ENCODE results near the gene CACNA1C.
"Not testable (repeated sequence)": the region's sequence is repeated elsewhere in the genome, so short reads cannot be mapped to it uniquely, and the experiment has no call there.

The CACNA1C gene

GRCh38 chr12:2110127-2110526 lies 57.3 kb downstream of the CACNA1C start:
- DNase-seq (ENCODE audit: low read depth in 4 of 4, low spot score in 1 of 4) = no peak

GRCh38 chr12:2110849-2111566 lies 58.2 kb downstream of the CACNA1C start:
- DNase-seq (ENCODE audit: low read depth in 4 of 4, low spot score in 1 of 4) = no peak

- DNase-seq (ENCODE audit: low read depth in 4 of 4, low spot score in 1 of 4) = no peak
Observed at GRCh38 chr12:2111826-2112225, 59.0 kb downstream of the CACNA1C start.

- no peak for DNase-seq (ENCODE audit: low read depth in 4 of 4, low spot score in 1 of 4)
Observed at GRCh38 chr12:2112401-2112800, 59.6 kb downstream of the CACNA1C start.

- DNase-seq (ENCODE audit: low read depth in 4 of 4, low spot score in 1 of 4) = no peak
Observed at GRCh38 chr12:2113119-2113912, 60.5 kb downstream of the CACNA1C start.

GRCh38 chr12:2114071-2114470 lies 61.3 kb downstream of the CACNA1C start:
- DNase-seq (ENCODE audit: low read depth in 4 of 4, low spot score in 1 of 4) = no peak

GRCh38 chr12:2115101-2115845 lies 62.5 kb downstream of the CACNA1C start:
- DNase-seq (ENCODE audit: low read depth in 4 of 4, low spot score in 1 of 4) = no peak

GRCh38 chr12:2117541-2117940 lies 64.8 kb downstream of the CACNA1C start:
- no peak for DNase-seq (ENCODE audit: low read depth in 4 of 4, low spot score in 1 of 4)

- no peak for DNase-seq (ENCODE audit: low read depth in 4 of 4, low spot score in 1 of 4)
Observed at GRCh38 chr12:2118061-2118460, 65.3 kb downstream of the CACNA1C start.

GRCh38 chr12:2118481-2119255 lies 65.9 kb downstream of the CACNA1C start:
- DNase-seq (ENCODE audit: low read depth in 4 of 4, low spot score in 1 of 4) = no peak

- no peak for DNase-seq (ENCODE audit: low read depth in 4 of 4, low spot score in 1 of 4)
Observed at GRCh38 chr12:2119266-2119665, 66.5 kb downstream of the CACNA1C start.

GRCh38 chr12:2120982-2121758 lies 68.4 kb downstream of the CACNA1C start:
- DNase-seq (ENCODE audit: low read depth in 4 of 4, low spot score in 1 of 4) = no peak

- DNase-seq (ENCODE audit: low read depth in 4 of 4, low spot score in 1 of 4) = no peak
Observed at GRCh38 chr12:2124466-2125023, 71.8 kb downstream of the CACNA1C start.

- DNase-seq (ENCODE audit: low read depth in 4 of 4, low spot score in 1 of 4) = no peak
Observed at GRCh38 chr12:2125651-2126522, 73.1 kb downstream of the CACNA1C start.

- DNase-seq (ENCODE audit: low read depth in 4 of 4, low spot score in 1 of 4) = no peak
Observed at GRCh38 chr12:2126676-2127406, 74.1 kb downstream of the CACNA1C start.

GRCh38 chr12:2129076-2129475 lies 76.3 kb downstream of the CACNA1C start:
- DNase-seq (ENCODE audit: low read depth in 4 of 4, low spot score in 1 of 4) = no peak

GRCh38 chr12:2135661-2136418 lies 83.1 kb downstream of the CACNA1C start:
- not testable (repeated sequence) for DNase-seq (ENCODE audit: low read depth in 4 of 4, low spot score in 1 of 4)

- DNase-seq (ENCODE audit: low read depth in 4 of 4, low spot score in 1 of 4) = no peak
Observed at GRCh38 chr12:2136901-2137300, 84.1 kb downstream of the CACNA1C start.

All from stimulated activated CD4-positive, alpha-beta T cell treated with anti-CD3 and anti-CD28 coated beads, Interleukin-1b, Interleukin-23, amount 100 ng/mL, for 24 hours (primary cell).